CD4-positive, alpha-beta T cell treated with Interleukin-21 for 1 hour (primary cell): Measurements from ENCODE around the gene BCAR1.

Experiments
- DNase-seq: peaks from one replicate; pipeline ENCODE4 v3.0.0-alpha.2; 2020

Gene BCAR1

DNA sequence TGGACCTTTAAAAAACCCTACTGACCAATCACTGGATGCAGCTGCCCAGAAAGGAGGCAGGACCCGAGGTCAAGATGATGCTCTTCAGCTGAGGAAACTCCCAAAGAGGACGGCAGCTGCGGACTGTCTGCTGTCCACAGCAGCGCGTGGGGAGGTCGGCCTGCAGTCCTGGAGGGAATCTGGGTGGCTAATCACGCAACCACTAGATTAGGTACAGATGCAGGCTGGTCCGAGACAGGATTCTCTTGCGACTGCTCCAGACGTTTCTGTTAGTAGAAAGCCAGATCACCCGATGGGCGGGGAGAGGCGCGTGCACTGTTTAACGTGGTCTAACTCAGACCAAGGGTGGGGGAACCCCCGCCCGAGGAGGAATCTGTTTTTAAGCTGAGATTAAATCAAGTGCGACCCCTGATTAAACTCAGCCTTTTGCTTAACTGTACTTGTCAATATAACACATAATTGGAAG, 53.3 kb downstream of the BCAR1 start:
- DNase-seq, result no peak

DNA sequence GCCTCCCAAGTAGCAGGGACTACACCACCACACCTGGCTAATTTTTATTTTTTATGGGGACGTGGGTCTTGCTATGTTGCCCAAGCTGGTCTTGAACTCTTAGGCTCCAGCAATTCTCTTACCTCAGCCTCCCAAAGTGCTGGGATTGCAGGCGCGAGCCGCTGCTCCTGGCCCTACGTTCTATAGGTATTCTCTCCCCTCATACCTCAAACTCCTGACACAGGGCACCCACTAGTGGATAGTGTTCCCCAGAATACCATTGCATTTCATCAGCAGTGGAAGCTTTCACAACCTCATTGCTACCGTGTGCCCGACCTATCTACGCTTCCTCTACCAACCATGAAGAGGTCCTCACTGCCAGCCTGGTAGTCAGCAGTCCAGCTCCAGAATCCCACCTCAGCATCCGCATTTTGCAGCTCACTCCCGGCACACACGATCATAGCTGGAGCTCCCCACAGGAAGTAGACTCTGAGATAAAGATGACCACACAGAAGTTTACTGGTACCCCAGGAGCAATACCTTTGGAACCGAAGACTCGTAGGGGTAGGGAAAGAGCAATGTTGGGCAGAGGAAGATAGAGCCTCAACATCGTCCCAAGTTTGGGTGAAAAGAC, 53.8 kb downstream of the BCAR1 start:
- no peak for DNase-seq

GRCh38 chr16:75196836-75197235, 54.6 kb downstream of the BCAR1 start:
- DNase-seq, result no peak

DNA sequence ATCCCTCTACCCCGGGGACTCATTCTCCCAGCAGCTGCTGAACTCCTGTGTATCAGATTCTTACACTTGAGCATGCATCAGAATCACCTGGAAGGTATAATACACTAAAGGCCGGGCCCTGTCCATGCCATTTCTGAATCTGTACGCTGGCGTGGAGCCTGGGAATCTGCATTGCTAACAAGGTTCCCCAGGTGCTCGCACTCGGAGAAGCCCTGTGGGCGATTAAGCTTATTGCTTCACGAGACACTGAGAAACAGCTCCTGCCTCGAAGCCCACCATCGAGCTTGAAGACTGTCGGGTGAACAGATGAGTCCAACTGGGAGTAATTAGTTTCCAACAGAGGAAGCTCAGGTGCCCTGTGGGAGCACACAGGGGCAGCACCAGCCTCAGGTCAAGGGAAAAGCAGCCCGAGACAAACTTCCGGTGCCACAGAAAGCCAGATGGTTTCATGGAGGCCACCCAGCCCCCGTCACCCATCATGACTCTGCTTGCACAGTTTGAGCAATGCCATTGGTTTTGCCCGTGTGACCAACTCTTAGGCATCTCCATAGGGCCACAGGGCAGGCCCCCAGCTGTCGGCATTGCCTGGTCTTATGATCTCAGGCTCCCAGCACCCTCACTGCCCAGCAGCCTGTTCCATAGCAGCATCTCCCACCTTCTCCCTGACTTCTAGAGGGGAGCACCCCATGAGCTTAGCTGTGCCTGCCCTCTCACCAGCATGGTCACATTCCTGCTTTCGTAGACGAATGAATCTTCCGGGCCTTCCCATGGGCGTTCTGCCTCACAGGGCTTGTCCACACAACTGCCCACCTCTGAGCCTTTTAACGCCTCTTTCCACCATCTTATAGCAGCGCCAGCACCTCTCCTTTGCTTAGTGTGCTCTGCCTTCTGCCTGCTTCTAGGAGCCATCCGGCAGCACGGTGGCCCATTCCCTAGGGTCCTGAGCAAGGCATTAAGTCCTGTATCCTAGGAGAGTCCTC, 55.3 kb downstream of the BCAR1 start:
- no peak for DNase-seq

DNA sequence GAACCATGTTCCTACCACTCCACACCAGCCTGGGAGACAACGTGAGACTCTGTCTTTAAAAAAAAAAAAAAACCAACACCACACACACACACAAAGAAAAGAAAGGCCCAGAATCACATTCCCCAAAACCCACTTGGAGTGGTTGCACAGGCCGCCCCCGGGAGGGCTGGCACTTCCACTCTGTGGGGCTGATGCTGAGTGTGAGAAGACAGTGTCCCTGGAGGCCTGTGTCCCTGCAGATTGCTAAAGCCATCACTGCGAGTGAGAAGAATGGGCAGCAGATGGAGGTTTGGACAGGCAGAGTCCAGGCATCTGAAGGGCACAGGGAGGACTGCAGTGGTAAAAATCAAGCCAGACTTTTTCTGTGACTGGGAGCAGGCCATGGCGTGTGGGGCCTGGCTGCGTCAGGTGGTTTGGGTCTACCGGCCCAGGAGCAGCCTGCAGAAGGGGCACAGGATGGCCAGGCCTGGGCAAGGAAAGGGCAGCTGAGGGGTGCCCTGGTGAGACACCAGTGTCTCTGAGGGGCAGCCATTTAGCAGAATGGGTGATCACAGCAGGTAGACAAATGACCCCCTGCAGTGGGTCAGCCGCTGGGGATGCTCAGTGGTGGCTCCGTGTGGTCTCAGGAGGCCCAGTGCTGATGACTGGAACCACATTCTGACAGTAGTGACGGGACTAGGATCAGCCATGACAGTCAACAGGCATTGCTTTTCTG, 57.5 kb downstream of the BCAR1 start:
- DNase-seq, result no peak

DNA sequence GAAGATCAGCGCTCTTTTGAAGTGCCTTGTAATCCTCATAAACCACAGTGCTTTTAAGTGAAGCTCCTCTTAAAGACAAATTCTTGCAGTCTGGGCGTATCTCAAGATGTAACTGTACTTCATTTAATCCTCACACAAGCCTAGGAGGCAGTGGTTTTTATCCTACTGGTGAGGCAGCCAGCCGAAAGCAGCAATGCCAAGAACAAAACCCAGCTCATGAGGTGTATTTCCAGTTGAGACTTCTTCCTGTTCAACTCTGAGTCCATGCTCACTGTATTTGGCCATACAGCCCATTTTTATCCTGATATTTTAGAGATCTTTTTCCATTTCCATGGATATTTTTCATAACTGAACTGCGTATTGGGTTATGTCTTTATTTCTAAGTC, 58.2 kb downstream of the BCAR1 start:
- DNase-seq, result no peak

DNA sequence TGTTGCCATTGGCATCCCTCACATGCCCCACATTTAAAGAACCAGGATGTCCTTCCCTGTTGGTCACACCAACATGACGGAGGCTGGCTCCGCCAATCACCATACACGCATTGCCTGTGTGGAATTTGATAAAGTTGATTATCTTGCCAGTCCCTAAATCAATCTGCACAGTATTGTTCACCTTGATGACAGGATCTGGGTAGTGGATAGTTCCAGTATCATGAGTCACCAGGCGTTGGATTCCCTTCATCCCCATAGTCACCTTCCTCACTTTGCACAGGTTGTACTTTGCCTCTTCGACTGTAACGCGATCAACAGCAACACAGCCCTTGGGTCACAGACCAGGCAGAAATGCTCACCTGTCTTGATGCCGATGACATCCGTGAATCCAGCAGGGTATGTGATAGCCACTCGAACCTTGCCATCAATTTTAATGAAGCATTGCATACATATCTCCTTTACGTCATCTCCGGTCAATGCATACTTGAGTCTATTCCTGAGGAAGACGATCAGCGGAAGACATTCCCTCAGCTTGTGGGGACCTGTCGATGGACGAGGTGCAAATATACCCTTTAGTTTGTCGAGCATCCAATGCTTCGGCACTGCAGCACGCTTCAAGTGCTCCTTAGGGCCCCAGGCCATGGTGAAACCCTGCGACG, 58.7 kb downstream of the BCAR1 start:
- DNase-seq, result no peak

DNA sequence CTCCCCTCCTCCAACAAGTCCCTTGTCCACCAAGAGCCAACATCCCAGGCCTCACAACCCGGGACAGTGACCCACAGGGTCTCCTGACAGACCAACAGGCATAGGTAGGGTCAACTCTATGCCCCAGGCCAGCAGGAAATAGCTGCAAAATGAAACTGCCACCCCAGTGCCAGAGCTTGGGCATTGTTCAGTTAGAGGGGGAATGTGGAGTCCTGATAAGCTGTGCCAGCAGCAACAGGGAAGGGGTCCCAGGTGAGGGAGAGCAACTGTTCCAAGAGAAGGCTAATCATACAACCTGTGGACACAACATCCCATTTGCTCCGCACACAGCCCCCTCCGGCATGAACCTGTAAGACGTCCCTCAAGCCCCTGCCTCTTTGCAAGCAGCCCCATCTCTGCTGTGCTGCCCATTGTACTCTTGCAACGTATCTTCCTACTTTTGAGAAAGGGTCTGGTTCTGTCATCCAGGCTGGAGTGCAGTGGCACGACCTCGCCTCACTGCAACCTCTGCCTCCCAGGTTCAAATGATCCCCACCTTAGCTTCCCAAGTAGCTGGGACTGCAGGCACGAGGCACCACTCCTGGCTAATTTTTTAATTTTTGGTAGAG, 61.7 kb downstream of the BCAR1 start:
- DNase-seq, result no peak

GRCh38 chr16:75188832-75189477, 62.5 kb downstream of the BCAR1 start:
- no peak for DNase-seq

DNA sequence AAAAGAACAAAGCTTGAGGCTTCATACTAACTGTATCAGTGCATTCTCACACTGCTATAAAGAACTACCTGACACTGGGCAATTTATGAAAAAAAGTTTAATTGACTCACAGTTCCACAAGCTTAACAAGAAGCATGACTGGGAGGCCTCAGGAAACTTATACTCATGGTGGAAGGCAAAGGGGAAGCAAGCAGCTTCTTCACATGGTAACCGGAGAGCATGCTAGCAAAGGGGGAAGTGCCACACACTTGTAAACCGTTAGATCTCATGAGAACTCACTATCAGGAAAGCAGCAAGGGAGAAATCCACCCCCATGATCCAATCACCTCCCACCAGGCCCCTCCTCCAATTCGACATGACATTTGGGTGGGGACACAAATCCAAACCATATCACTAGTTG, 69.8 kb downstream of the BCAR1 start:
- no peak for DNase-seq

DNA sequence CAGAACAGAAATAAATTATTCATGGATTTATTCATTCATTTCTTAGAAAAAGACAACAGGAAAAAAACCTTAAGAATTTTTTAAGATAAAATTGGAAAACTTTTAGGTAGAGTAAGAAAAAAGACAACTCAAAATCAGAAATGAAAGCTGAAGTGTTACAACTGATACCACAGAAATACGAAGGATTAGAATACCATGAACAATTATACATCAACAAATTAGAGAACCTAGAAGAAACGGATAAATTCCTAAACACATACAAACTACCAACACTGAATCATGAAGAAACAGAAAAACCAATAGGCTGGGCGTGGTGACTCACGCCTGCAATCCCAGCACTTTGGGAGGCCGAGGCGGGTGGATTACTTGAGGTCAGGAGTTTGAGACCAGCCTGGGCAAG, 72.2 kb downstream of the BCAR1 start:
- no peak for DNase-seq
